ENCODE data around the gene UBAP2. TPM values are rescaled to one million over a fixed set of nuclear protein-coding genes. Genes with fewer than 3 reads are reported as not detected.

The UBAP2 gene
- total RNA-seq, 4 donors from 2014 or later: 14.5 to 27.8 (median 20.5) TPM

- intact Hi-C loops (cut with DNase I): no loop called here
- peaks cover 0 to 10% (median 0%) of the 10 kb centered on the region in 3 donors for H3K4me1 ChIP-seq
- no peaks in the 10 kb centered on the region for H3K9me3 ChIP-seq
- DNase-seq: no peak
- no peaks in the 10 kb centered on the region for H3K27me3 ChIP-seq
- 68 to 72% methylated on average over 2 of the region's 2 CpGs for WGBS, 2 donors
- no peak overlapping the region for H3K4me3 ChIP-seq
- H3K36me3 ChIP-seq: peaks cover 0 to 97% (median 12%) of the 10 kb centered on the region in 3 donors
- H3K27ac ChIP-seq: peak overlapping the region in 1 of 4 donors; percentile 1
- no peak for TF ChIP-seq POLR2A (IDR thresholded peaks at IDR 0.05)
- TF ChIP-seq, protein P1, sequence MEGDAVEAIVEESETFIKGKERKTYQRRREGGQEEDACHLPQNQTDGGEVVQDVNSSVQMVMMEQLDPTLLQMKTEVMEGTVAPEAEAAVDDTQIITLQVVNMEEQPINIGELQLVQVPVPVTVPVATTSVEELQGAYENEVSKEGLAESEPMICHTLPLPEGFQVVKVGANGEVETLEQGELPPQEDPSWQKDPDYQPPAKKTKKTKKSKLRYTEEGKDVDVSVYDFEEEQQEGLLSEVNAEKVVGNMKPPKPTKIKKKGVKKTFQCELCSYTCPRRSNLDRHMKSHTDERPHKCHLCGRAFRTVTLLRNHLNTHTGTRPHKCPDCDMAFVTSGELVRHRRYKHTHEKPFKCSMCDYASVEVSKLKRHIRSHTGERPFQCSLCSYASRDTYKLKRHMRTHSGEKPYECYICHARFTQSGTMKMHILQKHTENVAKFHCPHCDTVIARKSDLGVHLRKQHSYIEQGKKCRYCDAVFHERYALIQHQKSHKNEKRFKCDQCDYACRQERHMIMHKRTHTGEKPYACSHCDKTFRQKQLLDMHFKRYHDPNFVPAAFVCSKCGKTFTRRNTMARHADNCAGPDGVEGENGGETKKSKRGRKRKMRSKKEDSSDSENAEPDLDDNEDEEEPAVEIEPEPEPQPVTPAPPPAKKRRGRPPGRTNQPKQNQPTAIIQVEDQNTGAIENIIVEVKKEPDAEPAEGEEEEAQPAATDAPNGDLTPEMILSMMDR (IDR thresholded peaks at IDR 0.05): no peak
Measured at GRCh38 chr9:33943389-33943788, 105.3 kb downstream of the UBAP2 start.

- H3K4me3 ChIP-seq: no peak overlapping the region
- no peak for DNase-seq
- WGBS, 2 donors: 98% methylated on average over 3 of the region's 3 CpGs
- H3K27ac ChIP-seq: peak overlapping the region in 1 of 4 donors; percentile 27
- TF ChIP-seq POLR2A (IDR thresholded peaks at IDR 0.05): no peak
- TF ChIP-seq, protein P1 (IDR thresholded peaks at IDR 0.05): peak in 1 of 6 experiments; percentile 32
- H3K36me3 ChIP-seq: peaks cover 0 to 97% (median 12%) of the 10 kb centered on the region in 3 donors
- intact Hi-C loops (cut with DNase I): no loop called here
- H3K4me1 ChIP-seq: peaks cover 0 to 10% (median 0%) of the 10 kb centered on the region in 3 donors
- H3K27me3 ChIP-seq: no peaks in the 10 kb centered on the region
- H3K9me3 ChIP-seq: no peaks in the 10 kb centered on the region
Measured at GRCh38 chr9:33942471-33943083, 106.1 kb downstream of the UBAP2 start.

DNA sequence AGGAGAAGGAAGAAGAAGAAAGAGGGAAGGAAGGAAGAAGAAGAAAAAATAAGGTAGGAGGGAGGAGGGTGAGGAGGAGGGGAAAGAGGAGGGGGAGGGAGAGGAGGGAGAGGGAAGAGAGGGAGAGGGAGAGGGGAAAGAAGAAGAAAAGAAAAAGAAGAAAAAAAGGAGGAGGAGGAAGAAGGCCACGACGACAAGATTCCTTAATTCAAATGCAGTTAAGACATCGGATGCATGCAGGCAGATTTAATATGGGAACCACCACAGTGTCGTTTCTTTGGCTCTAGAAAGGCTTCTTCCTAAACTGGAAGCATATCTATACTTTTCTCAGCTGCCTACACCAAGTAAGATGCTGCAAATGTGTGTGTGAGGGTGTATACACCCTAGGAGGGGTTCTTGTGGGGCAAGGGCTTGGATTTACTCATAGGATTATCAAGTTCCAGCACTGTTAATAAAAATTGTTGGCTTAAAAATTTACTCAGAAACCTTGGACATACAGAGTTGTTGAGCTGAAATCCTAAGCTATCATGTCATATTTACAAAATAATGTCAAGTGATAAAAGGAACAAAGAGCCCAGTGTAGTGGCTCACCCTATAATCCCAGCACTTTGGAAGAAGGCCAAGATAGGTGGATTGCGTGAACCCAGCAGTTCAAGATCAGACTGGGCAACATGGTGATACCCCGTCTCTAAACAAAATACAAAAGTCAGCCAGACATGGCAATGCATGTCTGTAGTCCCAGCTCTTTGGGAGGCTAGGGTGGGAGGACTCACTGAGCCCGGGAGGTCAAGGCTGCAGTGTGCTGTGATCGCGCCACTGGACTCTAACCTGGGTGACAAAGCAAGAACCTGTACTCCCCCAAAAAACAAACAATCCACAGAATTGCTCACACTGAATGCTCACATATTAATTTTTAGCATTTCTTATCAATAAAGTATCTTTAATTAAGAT, 108.5 kb downstream of the UBAP2 start:
- TF ChIP-seq POLR2A (IDR thresholded peaks at IDR 0.05): no peak
- TF ChIP-seq, protein P1 (IDR thresholded peaks at IDR 0.05): no peak
- H3K9me3 ChIP-seq: no peaks in the 10 kb centered on the region
- DNase-seq: no peak
- intact Hi-C loops (cut with DNase I): no loop called here
- no peak overlapping the region for H3K4me3 ChIP-seq
- H3K36me3 ChIP-seq: peaks cover 0 to 95% (median 18%) of the 10 kb centered on the region in 3 donors
- no peak overlapping the region for H3K27ac ChIP-seq
- WGBS, 2 donors: 74 to 79% methylated on average over 9 of the region's 9 CpGs
- H3K4me1 ChIP-seq: peaks cover 0 to 10% (median 0%) of the 10 kb centered on the region in 3 donors
- H3K27me3 ChIP-seq: no peaks in the 10 kb centered on the region

- Histone ChIP-seq H3K27me3 (no peaks in the 10 kb centered on the region), H3K9me3 (no peaks in the 10 kb centered on the region), H3K4me3 (no peak overlapping the region), H3K4me1 (no peaks in the 10 kb centered on the region), H3K36me3 (peaks cover 13 to 98% (median 39%) of the 10 kb centered on the region in 3 donors), H3K27ac (no peak overlapping the region)
- no peak for DNase-seq
- 86 to 92% methylated on average over 5 of the region's 5 CpGs for WGBS, 2 donors
- intact Hi-C loops (cut with DNase I): no loop called here
- no peak for TF ChIP-seq POLR2A (IDR thresholded peaks at IDR 0.05)
- TF ChIP-seq, protein P1 (IDR thresholded peaks at IDR 0.05): no peak
Measured at GRCh38 chr9:33934188-33934878, 114.4 kb downstream of the UBAP2 start.
